DMS114 treated with DMSO at 0.1 percent for 48 hours (cell line): ENCODE results near the gene PSMA5.
"Not testable (repeated sequence)": the region's sequence is repeated elsewhere in the genome, so short reads cannot be mapped to it uniquely, and the experiment has no call there.

ENCODE experiments used
- DNase-seq: peaks from one replicate; lab custom pipeline; 2025; ENCODE audit not compliant: unreplicated experiment; lab: John Stamatoyannopoulos, UW

The PSMA5 gene

DNA sequence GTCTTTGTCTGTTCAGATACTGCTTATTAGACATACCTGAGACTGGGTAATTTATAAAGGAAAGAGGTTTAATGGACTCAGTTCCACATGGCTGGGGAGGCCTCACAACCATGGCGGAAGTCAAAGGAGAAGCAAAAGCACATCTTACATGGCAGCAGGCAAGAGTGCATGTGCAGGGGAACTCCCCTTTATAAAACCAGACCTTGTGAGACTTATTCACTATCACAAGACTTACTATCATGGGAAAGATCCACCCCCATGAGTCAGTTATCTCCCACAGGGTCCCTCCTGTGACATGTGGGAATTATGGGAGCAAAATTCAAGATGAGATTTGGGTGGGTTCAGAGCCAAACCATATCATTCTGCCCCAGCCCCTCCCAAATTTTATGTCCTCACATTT lies 7.1 kb upstream of the PSMA5 start:
- no peak for DNase-seq

GRCh38 chr1:109432336-109432735 lies 6.1 kb upstream of the PSMA5 start:
- DNase-seq = no peak

- no peak for DNase-seq
These were observed 871 bp upstream of the PSMA5 start for GRCh38 chr1:109427171-109427467.

DNA sequence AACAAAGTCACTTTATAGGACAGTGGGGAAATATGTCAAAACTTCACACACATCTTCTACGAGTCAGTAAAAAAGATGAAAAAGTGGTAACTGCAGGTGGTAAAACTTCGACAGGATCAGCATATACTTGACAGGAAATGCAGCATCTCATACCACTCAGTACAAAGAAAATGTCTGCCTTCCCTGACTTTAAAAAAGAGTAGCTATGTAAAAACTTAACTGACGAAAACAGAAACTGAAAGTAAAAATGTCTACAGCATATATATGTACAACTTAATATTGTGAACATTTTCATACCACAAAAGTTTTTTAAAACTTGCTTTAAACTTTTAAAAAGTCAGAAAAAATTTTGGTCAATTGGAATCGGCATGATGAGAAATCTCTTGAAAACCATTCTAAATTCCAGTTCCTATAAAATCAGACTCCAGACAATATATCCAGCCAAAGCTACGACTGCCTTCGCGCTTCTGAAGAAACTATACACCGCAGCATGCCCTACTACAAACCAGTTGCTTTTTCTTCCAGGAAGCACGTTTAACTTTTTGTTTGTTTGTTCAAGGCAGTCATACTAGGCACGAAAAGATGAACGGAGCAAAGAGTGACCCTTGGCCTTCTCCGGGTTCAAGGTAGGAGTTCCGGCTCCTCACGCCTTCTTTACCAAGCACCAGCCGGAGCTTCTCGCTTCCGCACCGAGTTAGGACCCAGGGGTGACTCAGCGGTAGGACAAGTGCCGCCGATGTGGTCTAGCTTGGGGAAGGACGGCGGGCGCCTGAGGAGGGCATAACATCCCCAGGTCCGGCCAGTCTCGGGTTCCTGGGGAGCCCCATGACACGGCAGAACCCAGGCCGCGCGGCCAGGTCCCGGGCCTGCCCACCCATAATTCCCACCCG lies 612 bp downstream of the PSMA5 start:
- peak; percentile 26 for DNase-seq

DNA sequence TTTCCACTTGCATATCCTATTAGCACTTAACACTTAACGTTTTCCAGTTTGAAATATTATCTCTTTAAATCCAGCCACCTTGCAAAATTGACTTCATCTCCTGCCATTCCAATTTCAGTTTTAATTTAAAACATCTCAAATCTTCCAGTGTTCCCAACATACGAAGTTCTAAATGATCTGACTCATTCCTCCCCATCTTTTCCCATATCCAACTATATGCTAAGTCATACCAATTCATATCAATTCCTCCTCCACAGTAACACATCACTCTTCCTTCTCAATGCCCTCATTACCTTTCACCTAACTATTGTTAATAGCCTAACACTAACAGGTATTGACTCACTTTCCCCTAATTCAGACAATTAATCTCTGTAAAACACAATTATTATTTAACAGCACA lies 2.8 kb downstream of the PSMA5 start:
- DNase-seq = no peak

DNA sequence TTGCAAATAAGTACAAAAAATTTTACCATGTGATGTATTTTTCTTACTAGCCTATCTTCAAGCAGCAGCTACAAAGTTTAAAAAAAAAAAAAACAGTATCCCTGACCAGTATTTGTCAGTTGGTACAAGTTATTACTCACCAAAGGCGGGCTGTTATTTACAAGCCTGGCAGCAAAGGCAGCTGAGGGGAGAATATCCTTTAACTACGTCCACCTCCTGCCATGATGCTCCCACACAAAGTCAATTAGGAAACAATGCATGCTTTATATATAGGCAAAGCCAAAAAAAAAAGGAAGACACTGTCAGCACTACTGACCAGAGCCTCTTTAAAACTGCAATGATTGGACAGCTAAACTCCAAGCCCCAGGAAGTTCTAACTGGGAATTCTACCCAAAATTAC lies 13.7 kb downstream of the PSMA5 start:
- no peak for DNase-seq

DNA sequence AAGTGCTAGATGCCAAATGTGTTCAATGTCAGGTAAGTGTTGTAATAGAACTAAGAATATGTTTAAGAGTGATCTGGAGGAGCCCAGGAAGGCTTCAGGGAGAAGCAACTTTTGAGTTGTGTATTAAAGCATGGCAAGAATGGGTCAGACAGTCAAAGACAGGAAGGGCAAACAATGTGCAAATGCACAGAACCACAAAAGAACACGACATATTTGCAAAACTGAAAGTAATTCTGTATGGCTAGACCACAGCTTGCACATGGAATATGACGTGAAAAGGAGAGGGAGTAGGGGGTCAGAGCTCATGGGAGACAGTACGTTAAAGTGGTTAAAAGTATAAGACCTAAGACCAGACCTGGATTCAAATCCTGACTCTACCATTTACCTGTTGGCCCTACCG lies 21.4 kb downstream of the PSMA5 start:
- DNase-seq = no peak

- no peak for DNase-seq
These were observed 24.2 kb downstream of the PSMA5 start for GRCh38 chr1:109402025-109402424.

DNA sequence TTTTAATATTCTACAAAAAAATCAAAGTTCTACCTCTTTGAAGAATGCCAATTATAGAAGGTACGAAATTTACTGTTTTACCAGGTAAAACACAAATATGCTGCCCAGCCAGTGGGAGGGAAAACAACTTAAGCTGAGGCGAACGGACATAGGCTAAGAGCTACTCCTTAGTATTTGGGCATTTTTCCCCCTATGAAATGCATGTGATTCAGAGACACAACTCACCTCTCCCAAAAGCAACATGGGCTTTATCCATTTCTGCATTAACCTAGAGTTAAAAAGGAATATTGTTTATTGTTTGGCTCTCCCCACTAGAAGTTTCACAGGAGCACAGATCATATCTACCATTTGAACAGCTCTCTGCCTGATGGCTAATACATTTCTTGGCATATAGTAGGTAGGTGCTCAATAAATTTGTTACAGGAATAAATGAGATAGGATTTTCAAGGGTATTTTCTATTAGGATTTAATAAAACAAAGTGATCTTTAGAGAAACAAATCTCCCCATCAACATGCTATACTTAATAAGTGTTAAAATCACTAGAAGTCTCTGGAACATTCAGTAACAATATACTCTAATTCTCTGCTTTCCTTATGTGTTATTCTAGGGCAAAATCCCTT lies 26.1 kb downstream of the PSMA5 start:
- DNase-seq = no peak

DNA sequence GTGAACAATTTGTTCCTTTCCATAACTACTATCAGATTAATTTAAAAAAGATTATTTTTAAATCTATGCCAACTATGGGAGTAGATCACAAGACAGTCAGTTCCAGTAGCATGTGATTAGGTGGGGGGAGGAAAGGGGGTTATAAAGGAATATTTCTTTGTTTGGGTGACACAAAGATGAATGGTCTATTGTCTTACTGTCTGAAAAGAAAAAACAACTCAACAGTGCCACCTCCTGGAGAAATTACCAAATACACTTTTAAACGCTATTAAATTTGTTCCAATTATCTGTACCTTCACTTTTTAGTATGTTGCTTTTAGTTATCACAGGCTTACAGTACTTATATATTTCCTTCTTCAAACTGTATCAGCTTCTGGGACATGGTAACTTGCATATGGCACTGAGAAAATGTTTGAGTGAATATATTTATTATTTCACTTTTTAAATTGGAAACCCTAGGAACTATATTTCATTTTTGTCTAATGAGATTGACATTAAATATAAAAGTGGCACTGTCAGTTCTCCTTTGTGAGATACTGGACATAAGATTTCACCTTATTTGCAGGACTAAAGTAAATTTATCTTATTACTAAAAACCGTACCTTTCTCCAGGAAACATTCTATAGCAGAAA lies 26.8 kb downstream of the PSMA5 start:
- peak; percentile 77 for DNase-seq

DNA sequence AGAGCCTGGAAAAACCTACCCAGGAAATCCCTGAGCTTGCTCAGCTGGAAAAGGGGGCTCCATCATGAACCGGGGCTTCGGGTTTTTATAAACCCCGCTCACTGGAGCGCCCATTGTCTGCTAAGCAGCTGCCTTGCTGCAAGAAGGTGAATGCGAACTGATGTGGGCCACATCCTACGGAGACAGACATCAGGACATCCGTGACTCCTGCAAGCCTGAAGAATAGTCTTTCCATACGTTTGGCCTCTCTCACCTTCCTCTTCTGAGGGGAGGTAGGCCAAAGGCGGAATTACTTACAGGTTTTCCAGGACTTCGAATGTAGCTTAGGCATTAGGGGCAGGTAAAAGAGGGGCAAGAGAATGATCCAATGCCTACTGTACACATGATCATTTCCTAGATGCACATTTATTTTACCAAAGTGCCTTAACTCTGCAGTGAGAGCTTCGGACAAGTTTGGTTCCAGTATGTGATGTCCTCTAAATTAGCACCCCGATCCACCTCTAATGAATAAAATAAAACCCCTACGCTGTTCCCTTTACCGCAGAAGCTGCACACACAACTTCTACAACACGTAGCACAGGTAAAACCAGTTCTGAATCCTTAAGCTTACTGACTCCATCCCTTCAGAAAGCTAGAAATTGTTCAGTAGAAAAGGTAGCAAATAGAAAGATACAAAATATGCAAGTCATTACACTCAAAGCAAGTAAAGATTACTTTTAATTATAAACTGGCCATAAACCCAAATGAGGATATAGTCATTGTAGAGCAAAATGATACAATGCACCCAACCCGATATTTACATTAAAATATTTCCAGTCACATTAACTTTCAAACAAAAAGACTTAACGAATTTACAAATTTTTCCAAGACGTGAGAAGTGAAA lies 27.7 kb downstream of the PSMA5 start:
- DNase-seq = no peak

- peak; percentile 92 for DNase-seq
These were observed 28.5 kb downstream of the PSMA5 start, which contains the start of gene SORT1 for GRCh38 chr1:109397581-109398342. Gene SORT1, minus strand, starts transcription at chr1:109397918. Its CDS starts 26 bp downstream, at chr1:109397892.

DNA sequence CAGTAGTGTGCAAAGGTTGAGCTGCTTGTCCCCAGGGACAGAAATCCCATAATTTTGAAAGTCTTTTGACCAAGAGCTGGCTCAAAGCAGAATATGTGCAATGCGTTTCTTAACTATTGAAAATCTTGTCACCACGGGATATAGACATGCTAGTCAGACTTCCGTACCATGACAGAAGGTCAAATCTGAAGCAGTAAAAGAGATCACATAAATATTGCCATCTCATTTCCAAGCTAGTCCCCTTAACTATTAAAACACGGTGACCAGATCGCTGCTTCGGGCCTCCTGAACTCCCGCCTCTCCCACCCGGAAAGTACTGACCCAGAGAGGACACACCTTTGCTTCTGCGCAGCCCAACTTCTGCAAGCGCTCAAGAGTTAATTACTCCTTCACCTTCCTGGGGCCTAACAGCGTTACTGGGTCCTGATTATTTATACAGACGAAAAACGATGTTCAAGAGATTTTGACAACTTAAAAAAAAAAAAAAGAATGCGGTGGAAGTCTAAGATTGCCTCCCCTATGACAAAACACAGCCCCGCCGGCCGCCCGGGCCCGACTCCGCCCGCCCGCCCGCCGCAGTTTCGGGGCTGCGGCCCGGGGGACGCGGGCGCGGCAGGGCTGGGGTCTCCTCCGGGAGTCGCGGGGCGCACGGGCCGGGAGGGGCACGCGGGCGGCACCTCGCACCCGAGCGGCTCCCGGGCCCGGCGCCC lies 29.2 kb downstream of the PSMA5 start:
- DNase-seq = no peak

DNA sequence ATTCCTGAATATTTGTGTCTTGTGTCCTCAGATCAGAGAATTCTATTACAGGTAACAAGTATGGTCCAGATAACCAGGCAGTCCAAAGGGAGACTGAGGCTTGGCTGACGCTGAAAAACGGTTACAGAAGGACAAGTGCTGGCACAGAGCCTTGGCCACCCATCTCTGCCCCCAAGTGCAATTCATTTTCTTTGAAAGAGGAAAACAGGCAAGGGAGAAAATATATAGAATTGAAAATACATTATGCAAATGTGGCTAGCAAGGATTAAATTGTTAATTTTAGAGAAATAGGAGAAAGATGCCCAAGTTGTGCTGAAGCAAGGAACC lies 29.8 kb downstream of the PSMA5 start:
- DNase-seq = no peak

- DNase-seq = no peak
These were observed 30.4 kb downstream of the PSMA5 start for GRCh38 chr1:109395602-109396512.

- not testable (repeated sequence) for DNase-seq
These were observed 31.0 kb downstream of the PSMA5 start for GRCh38 chr1:109395282-109395599.

GRCh38 chr1:109394591-109395281 lies 31.5 kb downstream of the PSMA5 start:
- no peak for DNase-seq

GRCh38 chr1:109393617-109394233 lies 32.5 kb downstream of the PSMA5 start:
- no peak for DNase-seq
